ENCODE results near the gene RHEX.
"Not testable (repeated sequence)": the region's sequence is repeated elsewhere in the genome, so short reads cannot be mapped to it uniquely, and the experiment has no call there.

Gene RHEX

DNA sequence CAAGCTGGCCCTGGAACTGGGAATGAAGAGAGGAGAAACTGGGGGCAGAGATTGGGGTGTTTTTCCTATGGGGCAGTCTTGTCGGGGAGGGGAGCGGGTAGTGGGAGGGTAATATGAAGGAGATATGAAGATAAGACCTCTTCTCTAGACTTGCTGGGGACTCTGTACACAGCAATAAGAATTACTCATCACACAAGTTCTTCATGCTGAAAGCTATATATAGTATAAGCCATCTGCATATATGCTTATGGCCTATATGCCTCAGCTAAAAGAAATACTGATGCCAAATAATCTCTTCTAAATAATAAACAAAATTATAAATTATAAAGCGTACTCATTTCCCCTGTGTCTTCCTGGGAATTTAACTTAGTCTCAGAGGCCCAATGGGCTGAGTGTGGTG, 7.9 kb downstream of the RHEX start:
- no peak for DNase-seq

DNA sequence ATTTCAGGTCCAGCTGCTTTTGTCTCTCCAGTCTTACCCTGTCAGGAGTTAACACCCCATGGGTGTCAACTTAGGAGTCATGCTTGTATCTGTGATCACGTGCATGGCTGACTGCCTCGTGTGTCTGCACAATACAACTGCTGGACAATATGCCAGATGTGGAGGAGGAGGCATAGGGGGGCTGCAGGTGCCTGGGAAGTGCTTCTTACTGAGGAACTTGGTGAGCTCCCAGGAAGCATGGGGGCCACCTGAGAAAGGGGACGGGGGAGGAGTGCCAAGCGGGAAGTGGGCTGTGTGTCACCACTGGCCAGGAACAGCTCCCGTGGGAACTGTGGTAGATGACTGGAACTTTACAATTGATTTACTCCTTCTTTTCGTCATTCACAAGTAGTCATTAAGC, 9.5 kb downstream of the RHEX start:
- no peak for DNase-seq

DNA sequence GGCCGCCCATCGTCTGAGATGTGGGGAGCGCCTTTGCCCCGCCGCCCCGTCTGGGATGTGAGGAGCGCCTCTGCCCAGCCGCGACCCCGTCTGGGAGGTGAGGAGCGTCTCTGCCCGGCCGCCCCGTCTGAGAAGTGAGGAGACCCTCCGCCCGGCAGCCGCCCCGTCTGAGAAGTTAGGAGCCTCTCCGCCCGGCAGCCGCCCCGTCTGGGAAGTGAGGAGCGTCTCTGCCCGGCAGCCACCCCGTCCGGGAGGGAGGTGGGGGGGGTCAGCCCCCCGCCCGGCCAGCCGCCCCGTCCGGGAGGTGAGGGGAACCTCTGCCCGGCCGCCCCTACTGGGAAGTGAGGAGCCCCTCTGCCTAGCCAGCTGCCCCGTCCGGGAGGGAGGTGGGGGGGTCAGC, 11.0 kb downstream of the RHEX start:
- DNase-seq = not testable (repeated sequence)

DNA sequence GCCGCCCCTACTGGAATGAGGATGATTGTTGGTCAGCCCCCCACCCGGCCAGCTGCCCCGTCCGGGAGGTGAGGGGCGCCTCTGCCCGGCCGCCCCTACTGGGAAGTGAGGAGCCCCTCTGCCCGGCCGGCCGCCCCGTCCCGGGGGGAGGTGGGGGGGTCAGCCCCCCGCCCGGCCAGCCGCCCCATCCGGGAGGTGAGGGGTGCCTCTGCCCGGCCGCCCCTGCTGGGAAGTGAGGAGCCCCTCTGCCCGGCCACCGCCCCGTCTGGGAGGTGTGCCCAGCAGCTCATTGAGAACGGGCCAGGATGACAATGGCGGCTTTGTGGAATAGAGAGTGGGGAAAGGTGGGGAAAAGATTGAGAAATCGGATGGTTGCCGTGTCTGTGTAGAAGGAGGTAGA, 11.5 kb downstream of the RHEX start:
- not testable (repeated sequence) for DNase-seq

DNA sequence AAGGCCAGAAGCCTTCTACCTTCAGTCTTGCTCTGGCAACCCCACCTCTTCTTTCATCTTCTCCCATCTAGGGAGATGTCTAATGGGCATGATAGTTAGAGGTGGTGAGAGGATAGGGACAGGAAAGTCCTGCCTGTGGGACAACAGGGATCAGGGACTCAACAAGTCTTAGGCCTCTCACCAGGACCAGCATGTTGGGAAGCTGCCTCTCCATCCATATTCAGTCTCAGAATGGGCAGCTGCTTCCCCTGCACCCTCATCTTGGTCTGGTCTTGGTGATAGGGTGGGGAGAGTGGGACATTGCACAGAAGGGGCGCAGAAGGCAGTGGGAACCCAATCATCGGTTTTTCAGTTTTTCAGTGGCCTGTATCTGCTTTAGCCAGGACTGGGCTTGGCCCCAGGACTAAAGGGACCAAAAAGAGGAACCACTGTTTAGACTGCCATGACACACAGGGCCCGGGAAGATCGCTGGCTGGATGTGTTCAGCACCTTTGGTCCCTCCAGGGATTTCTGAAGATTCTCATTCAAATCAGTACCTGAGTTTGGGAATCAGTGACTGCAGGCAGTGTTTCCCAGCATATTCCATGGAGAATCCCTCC, 12.7 kb downstream of the RHEX start:
- no peak for DNase-seq

DNA sequence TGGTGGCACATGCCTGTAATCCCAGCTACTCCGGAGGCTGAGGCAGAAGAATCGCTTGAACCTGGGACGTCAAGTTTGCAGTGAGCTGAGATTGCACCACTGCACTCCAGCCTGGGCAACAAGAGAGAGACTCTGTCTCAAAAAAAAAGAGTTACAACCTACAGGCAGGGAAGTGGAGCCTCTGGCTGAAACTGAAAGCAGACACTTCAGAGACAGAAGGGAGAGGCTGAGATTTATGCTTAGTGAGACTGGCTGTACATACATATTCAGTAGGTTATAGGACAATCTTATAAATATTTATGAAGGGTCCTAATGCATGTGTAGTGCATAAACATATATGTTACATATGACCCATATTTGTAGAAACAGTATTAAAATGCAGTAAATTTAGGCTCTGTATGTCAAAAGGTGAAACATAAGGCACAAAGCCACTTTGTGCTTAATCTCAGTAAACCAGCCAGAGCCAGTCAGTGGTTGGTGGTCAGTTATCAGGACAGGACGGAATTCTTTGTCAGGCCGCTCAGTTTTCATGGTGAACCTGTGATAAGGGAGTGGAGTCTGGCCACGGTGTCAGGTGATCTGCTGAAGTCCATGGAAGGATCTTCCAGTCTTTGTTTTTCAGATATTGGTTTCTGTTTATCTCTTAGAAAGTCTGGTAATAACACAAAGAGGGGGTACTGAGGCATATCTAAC, 13.7 kb downstream of the RHEX start:
- DNase-seq = no peak

DNA sequence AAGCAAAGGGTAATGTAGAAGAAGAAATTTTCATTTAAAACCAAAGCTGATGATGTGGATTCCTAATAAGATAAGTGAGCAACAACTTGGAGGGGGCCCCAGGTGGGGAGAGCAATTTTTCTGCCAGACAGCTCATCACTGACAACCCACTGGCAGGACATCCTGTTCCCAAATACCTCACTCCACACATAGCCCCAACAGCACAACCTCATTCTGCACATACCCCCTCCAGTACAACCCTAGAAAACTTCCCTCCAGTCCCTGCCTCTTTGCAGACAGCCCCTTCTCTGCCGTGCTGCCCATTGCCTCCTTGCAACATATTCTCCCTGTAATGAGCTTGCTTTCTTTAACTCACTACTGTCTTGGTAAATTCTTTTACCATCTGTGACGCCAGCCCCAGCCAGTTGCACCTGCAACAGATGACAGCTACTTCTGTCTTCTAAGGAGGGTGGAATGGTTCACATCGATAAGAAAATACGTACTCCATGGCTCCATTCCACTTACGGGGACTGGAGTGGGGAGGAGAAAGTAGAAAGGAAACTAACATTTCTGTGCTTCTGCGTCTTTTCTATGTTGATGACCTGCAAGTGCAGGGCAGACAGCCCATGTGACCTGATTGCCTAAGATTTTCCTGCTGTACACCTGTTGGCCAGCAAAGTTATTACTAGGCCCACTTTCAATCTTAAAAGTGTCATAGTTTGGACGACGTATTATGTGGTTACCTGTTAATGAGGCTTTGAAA, 14.7 kb downstream of the RHEX start:
- DNase-seq = no peak

DNA sequence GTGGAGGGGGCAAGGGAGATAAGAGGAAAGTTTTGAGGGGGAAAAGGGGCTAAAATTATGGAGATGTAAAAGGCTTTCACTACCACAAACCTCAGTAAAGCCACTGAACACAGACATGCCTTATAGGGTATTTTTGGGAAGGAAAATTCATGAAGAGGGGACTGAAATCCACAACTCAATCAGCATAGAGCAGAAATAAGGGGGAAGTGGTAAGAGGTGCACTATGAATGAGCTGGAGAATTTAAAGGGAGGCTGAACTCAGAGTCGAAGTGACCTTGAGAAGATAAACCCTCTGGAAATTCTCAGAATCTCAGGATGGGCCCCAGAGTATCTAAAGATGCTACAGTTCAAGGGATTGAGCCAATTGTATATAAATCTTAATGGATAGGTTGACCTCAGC, 15.3 kb downstream of the RHEX start:
- DNase-seq = no peak

DNA sequence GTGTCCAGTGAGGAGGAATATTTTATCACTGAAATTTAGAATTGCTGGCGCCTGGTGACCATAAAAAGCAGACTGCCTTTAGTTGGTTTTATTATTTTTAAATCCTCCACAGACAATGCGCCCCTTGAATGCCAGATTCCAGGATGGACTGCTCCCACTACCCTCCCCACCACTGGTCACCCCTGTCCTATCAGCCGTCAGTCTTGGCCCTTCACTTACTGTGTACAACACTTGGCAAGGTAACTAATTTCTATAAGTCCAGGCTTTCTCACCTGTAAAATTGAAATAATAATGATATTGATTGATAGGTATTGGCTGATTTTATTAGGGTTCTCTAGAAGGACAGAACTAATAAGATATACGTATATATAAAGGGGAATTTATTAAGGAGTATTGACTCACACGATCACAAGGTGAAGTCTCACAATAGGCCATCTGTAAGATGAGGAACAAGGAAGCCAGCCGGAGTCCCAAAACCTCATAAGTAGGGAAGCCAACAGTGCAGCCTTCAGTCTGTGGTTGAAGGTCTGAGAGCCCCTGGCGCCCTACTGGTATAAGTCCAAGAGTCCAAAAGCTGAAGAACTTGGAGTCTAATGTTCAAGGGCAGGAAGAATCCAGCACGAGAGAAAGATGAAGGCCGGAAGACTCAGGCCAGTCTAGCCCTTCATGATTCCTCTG, 17.8 kb downstream of the RHEX start:
- no peak for DNase-seq

DNA sequence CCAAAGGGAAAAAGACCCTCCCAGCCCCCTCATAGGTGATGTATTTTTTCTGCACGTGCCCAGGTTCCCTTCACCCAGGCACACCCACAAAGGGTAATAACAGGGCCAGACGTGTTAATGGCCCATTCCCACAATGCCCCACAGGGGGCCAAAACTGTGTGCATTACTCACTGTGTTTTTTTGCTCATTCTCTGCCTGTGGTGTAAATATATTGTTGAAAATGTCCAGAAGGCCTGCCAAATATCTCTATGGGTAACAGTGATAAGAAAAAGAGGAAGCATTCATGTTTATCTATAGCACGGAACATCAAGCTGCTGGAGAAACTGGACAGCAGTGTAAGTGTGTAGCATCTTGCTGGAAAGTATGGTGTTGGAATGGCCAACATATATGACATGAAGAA, 21.9 kb downstream of the RHEX start:
- peak; percentile 19 for DNase-seq

DNA sequence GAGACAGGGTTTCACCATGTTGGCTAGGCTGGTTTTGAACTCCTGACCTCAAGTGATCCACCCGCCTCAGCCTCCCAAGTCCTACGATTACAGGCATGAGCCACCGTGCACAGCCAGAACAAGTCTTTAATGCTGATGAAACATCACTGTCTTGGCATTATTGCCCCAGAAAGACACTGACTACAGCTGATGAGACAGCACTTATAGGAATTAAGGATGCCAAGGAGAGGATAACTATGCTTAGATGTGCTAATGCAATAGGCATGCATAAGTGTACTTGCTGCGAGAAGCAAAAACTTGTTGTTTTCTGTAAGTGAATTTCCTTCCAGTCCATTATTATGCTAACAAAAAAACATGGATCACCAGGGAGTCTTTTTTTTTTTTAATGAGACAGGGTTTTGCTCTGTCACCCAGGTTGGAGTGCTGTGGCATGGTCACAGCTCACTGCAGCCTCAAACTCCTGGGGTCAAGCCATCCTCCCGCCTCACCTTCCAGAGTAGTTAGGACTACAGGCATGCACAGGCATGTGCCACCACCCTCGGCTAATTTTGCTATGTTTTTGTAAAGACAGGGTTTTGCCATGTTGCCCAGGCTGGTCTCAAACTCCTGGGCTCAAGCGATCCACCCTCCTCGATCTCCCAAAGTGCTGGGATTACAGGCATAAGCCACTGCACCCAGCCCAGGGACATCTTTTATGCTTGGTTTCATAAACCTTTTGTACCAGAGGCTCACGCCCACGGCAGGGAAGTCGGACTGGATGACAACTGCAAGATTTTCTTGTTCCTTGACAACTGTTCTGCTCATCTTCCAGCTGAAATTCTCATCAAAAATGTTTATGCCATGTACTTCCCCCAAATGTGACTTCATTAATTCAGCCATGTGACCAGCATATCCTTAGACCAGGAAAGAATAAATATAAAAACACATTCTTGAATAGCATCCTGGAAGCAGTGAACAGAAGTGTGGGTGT, 23.1 kb downstream of the RHEX start:
- no peak for DNase-seq

DNA sequence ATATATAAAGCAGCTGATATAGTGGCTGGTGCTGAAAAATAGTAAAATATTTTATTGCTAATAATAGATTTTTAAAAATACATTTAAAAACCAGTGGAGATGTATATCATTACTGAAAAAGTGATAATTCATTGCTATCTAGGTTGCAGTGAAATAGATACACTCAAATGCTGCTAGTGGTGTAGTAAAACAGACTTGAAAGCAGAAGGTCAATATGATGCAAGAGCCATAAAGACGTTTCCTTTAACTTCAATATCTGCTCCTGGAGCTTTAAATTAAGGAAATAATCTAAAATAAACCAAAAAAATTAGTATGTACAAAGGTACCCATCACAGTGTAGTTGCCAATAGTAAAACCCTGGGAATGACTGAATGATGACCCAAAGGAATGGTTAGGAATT, 26.2 kb downstream of the RHEX start:
- DNase-seq = no peak

DNA sequence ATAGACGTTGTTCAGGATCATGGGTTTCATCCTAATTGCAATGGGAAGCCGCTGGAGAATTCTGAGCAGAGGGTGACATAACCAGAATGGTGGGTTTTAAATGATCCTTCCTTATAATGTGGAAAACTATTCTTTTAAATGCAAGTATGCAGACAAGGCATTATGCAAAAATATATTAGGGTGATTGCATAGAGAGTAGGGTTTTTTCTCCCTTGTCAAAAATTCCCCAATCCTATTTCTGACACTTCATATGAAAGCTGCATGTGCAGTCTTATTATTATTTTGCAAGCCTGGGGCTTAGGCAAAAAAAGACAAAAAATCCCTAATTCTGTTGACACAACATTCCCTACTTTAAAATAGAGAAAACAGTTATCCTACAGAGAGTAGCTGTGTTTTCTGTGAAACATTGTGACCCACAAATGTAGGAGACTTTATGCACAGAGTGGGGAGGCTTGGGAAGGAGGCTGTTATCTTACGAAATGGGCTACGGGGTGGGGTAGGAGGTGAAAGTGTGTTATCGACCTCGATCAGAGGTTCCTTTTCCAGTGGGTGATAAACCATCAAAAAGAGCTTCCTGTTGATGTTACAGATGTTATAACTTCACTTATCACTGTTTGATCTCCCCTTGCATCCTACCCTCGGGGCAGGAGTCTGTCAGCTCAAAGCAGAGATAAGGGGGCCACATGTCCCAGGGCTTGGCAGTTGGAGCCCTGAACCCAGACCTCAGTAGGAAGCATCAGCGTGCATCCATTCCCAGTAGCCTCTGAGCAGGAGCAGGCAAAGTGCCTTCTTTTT, 27.2 kb downstream of the RHEX start:
- no peak for DNase-seq

DNA sequence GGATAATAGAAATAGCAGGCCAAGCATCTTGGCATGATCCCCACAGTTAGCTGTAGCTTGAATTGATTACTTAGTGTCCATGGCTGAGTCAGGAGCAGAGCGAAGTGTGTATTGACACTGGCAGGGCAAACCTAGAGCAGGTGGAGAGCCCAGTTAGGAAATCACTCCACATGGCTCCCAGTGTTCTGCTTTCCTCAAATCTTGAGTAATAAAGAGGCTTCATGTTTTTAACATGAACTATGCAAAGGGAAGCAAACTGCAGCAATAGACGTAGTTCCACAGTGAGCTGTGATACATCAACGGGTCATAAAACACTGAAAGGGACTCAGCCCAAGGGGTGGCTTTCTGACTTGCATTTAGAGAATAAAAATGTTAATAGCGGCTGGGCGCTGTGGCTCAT, 28.9 kb downstream of the RHEX start:
- no peak for DNase-seq

DNA sequence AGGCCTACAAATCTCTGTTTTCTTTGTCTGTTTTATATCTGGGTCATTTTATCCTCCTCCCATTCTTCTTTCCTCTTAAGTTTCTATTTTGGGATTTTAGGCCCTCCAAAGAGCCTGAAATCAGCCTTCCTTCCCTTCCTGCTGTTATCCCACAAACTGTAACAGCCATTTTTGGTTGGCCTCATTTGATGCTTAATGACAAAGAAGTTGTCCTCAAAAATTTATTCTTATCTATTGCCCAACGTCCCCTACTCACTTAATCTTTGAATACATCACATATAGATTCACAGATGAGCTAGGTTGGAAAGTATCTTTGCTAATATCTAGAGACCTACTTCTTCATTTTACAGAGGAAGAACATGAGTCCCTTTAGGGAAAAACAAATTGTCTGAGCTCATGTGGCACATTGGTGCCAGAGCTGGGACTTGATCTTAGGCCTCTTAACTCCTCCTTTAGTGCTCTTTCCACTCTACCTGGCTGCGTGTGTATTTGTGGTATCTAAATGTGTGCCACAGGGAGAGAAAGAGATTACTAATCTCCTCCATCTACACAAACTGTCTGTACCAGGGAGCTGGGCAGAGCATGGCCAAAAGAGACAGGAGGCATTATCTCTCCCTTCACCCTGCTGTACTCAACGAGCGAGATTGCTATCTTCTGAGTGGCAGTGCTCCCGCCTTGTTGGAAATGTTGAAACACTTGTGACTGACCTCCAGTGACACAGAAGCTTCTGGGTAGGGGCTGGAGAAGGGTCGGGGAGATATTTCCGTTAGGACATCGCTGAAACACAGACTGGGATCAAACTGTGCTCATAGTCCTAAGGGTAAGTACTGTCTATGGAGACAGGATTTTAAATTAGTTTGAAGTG, 30.1 kb downstream of the RHEX start:
- DNase-seq = no peak

DNA sequence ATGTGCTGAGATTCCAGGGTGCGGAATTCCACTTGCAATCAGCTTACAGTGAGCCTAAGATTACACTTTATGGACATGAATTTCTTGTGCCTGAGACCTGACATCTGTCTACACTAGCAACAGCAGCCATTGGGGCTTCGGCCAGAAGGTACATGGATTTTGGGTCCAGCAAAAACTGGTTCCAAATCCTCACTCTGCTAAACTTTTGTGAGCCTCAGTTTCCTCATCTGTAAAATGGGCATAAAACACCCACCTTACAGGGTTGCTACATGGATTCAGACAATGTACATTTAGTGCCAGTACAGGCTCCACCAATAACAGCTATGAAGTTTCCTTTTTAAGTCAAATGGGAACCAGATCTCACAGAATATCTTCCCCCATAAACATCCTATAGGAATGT, 30.8 kb downstream of the RHEX start:
- DNase-seq = no peak

DNA sequence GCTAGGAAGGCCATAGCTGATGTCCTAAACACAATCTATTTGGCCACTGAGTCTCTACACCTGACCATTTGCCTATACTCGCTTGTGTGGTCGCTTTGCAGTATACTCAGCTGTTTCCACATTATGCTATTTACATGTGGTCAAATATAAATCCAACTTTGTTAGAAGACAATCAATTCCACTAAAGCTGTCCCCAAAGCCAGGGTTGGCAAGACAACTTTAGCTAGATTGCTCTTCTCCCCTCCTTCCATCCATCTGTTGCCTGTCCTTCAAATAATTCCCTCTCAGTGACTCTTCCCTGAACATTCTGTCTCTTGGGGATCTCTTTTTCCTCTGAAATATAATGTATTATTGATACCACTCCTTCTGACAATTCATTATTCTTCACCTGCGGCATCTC, 34.1 kb downstream of the RHEX start:
- no peak for DNase-seq

DNA sequence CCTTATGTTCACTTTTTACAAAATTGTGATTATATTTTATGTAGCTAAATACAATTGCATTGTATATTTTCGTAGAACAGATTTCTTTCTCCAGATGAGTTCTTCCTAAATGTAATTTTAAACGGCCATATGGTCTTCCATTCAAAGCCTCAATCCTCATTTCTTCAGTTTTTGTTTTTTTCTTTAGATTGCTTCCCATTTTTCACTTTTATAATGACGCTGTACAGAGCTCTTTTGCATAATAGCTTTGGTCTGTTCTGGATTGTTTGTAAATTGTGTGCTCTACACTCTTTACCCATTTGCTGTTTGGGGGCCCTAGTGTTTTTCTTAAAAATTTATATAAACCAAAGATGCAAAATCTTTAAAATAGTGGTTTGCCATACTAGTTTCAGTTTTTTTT, 36.4 kb downstream of the RHEX start:
- DNase-seq = no peak

DNA sequence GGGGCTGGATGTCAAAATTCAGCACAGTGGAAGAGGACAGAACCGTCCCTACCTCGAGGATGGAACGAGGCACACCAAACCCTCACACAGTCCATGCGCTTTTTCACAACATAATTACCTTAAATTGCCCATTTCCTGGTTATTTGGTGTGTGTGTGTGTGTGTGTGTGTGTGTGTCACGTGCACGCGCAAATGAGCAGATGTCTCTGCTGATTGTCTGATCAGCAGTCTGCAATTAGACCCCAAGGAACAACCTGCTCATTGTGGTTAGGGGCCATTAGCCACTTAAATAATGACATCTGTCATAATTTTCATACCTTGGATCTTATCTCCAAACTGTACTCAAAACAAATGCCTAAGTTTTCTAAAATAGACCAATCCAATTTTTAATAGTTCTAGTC, 41.1 kb downstream of the RHEX start:
- DNase-seq = peak; percentile 66

DNA sequence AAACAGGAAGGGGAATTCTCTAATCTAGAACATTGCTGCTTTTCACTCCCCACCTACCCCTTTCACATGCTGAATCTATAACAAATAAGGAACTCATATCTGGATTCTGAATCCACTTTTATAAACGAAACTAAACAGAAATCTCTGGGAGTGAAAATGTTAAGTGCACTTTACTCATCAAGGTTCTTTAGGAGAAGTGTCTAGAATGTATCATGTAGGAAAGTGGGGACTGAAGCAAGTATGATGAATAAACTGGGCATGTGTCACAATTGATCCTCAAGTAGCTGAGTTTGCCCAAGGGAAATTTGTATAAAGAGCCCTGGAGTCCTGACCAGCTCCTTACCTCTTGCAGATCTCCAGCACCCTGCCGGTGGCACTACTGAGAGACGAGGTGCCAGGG, 44.4 kb downstream of the RHEX start:
- no peak for DNase-seq

All from COR-L47 (cell line).